ENCODE data around the gene CACNB2. TPM values are rescaled to one million over a fixed set of nuclear protein-coding genes. Genes with fewer than 3 reads are reported as not detected.

Gene CACNB2
- total RNA-seq, 2 donors from 2014 or later: 9.8 to 12.1 TPM

DNA sequence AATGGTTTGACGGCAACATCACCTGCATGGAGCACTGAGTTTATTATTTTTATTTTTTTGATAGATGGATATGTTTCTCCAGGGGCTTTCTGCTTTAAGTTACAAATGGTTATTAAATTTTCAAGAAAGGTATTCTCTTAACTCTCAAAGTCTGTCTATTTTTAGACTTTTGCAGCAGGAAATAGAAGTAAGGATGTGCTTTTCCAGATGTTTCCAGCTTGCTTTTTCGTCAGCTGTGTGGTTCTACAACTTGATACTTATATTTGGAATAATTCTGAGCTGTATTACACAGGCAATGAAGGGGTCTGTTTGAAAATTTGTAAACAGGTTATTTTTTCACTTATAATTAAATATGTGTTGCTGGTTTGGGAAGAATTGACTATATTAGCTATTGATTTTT is 69.0 kb downstream of the CACNB2 start:
- H3K4me3 ChIP-seq: no peak overlapping the region
- H3K9ac ChIP-seq (ENCODE audit: low read depth in 2 of 2, low read length in 2 of 2): no peak overlapping the region
- intact Hi-C loops (cut with DNase I): loop anchor here (10.0 kb wide), 1 partner anchor 104 kb away; no protein-coding TSS in a partner anchor
- no peaks in the 10 kb centered on the region for H3K9me3 ChIP-seq
- H3K27ac ChIP-seq: no peak overlapping the region
- H3K27me3 ChIP-seq: no peaks in the 10 kb centered on the region
- H3K4me1 ChIP-seq: no peaks in the 10 kb centered on the region
- TF ChIP-seq, protein P1, sequence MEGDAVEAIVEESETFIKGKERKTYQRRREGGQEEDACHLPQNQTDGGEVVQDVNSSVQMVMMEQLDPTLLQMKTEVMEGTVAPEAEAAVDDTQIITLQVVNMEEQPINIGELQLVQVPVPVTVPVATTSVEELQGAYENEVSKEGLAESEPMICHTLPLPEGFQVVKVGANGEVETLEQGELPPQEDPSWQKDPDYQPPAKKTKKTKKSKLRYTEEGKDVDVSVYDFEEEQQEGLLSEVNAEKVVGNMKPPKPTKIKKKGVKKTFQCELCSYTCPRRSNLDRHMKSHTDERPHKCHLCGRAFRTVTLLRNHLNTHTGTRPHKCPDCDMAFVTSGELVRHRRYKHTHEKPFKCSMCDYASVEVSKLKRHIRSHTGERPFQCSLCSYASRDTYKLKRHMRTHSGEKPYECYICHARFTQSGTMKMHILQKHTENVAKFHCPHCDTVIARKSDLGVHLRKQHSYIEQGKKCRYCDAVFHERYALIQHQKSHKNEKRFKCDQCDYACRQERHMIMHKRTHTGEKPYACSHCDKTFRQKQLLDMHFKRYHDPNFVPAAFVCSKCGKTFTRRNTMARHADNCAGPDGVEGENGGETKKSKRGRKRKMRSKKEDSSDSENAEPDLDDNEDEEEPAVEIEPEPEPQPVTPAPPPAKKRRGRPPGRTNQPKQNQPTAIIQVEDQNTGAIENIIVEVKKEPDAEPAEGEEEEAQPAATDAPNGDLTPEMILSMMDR (IDR thresholded peaks at IDR 0.05): no peak
- DNase-seq: no peak
- H3K36me3 ChIP-seq: no peaks in the 10 kb centered on the region

DNA sequence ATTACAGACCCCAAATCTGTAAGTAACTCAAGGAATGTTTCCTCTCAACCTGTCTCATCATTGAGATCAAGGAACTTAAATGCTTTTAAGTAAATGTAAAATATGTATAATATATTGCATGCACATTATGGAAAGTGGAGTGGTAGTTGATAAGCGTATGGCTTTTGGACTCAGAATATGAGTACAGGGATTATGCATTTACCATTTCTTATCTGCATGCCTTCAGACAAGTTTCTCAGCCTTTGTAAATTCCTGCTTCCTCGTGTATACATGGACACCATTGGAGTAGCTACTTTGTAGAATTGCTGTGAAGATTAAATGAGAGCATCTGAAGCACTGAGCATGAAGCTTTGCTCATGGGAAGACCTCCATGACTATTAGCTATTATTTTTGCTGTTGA is 70.5 kb downstream of the CACNB2 start:
- no peaks in the 10 kb centered on the region for H3K27me3 ChIP-seq
- no peak overlapping the region for H3K9ac ChIP-seq (ENCODE audit: low read depth in 2 of 2, low read length in 2 of 2)
- TF ChIP-seq, protein P1 (IDR thresholded peaks at IDR 0.05): no peak
- no peak overlapping the region for H3K4me3 ChIP-seq
- intact Hi-C loops (cut with DNase I): loop anchor here (10.0 kb wide), 2 partner anchors 476 to 606 kb away; no protein-coding TSS in a partner anchor
- no peak for DNase-seq
- H3K27ac ChIP-seq: no peak overlapping the region
- H3K4me1 ChIP-seq: no peaks in the 10 kb centered on the region
- no peaks in the 10 kb centered on the region for H3K9me3 ChIP-seq
- no peaks in the 10 kb centered on the region for H3K36me3 ChIP-seq

DNA sequence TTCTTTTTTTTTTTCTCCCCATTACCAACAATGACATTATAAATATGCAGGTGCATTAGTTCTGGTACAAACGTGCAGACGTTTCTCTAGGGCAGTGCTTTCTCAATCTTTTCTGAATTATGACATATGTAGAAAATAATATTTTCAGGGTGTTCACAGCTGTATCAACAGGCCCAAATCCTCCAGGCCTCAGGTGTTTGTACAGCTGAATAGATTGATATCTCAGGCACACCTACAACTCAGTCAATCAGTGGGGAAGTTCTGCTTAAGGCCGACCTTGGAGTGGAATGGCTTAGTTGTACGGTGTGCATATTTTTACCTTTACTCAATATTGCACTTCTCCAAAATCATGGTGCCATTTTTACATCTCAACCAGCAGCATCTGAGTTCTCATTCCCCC is 71.6 kb downstream of the CACNB2 start:
- Histone ChIP-seq H3K9me3 (no peaks in the 10 kb centered on the region), H3K9ac (ENCODE audit: low read depth in 2 of 2, low read length in 2 of 2) (no peak overlapping the region), H3K36me3 (no peaks in the 10 kb centered on the region), H3K27ac (no peak overlapping the region), H3K4me3 (no peak overlapping the region), H3K4me1 (no peaks in the 10 kb centered on the region), H3K27me3 (no peaks in the 10 kb centered on the region)
- no peak for DNase-seq
- TF ChIP-seq, protein P1 (IDR thresholded peaks at IDR 0.05): no peak
- intact Hi-C loops (cut with DNase I): loop anchor here (10.0 kb wide), 2 partner anchors 477 to 607 kb away; no protein-coding TSS in a partner anchor

DNA sequence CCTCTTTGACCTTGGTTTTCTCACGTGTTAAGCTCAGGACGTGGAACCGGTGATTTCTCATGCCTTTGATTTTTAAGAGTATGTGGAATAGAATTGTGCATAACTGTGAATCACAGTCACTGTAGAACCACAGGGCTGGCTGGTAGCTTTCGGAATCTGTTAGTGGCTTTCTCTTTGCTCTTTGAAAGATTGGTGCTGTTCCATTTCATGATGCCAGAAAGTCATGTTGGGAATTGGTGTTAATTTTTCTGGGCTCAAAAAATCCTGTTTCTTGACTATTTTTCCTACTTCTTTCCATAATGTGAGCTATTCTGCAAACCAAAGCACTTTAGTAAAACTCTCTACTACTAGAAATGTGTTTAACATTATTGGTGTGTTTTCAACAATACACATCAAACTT is 73.0 kb downstream of the CACNB2 start:
- no peak for DNase-seq
- H3K27ac ChIP-seq: no peak overlapping the region
- no peaks in the 10 kb centered on the region for H3K27me3 ChIP-seq
- intact Hi-C loops (cut with DNase I): loop anchor here (10.0 kb wide), 2 partner anchors 478 to 608 kb away; no protein-coding TSS in a partner anchor
- TF ChIP-seq, protein P1 (IDR thresholded peaks at IDR 0.05): no peak
- H3K9ac ChIP-seq (ENCODE audit: low read depth in 2 of 2, low read length in 2 of 2): no peak overlapping the region
- no peak overlapping the region for H3K4me3 ChIP-seq
- no peaks in the 10 kb centered on the region for H3K36me3 ChIP-seq
- H3K4me1 ChIP-seq: no peaks in the 10 kb centered on the region
- no peaks in the 10 kb centered on the region for H3K9me3 ChIP-seq

DNA sequence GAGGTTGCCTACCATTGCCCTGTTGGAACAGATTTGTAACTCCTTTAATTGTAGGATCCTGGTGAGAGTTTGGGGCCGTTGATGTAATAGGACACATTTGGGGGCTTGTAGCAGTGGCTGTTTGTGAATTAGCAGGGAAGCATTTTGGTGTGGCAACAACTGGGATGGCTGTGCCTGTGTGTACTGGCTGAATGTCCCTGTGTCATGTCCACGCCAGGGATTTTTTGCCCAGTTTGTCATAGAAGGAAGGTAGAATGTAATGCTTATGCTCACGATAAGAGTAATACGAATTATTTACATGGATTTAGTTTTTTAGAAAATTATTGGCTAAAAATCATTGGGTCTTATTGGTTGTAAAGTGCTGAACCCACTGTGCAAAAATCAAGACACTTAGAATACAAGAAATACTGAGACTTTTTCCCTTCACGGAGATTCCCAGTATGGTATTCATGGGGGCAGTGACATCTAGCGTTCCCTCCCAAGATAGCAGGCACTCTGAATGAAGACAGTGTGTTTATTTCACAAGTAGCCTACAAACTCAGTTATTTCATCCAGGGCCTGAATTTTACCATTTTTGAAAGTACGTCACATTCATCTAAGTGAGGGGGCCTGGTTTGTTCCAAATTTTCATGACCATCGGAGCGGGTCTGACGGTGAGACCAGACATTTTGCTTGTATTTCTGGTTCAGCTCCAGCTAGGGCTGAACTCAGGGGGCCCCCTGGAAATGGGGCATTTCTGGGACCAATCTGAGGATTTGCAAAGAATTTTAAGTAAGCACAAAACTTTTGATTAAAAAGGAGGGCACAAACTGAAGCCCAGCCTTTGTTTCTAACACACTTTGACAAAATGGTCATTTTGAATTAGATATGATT is 74.7 kb downstream of the CACNB2 start:
- Histone ChIP-seq H3K36me3 (no peaks in the 10 kb centered on the region), H3K9me3 (no peaks in the 10 kb centered on the region), H3K9ac (ENCODE audit: low read depth in 2 of 2, low read length in 2 of 2) (no peak overlapping the region), H3K4me1 (no peaks in the 10 kb centered on the region), H3K4me3 (no peak overlapping the region), H3K27me3 (no peaks in the 10 kb centered on the region), H3K27ac (no peak overlapping the region)
- intact Hi-C loops (cut with DNase I): loop anchor here (5.0 to 10.0 kb wide), 4 partner anchors 308 to 610 kb away; no protein-coding TSS in a partner anchor
- DNase-seq: peak; percentile 60
- TF ChIP-seq, protein P1 (IDR thresholded peaks at IDR 0.05): peak; percentile 67

All from colonic mucosa (tissue), 4 donors.